Retinal pigment epithelial cell (primary cell): Measurements from ENCODE around the gene INPP5E.
"Not testable (repeated sequence)": the region's sequence is repeated elsewhere in the genome, so short reads cannot be mapped to it uniquely, and the experiment has no call there.

Experiments used
- DNase-seq: peaks from one replicate; pipeline ENCODE4 v3.0.0-alpha.2; 2010; ENCODE audit warnings: low read depth
- H3K4me3 ChIP-seq: 2 replicates; pipeline ENCODE4 v1.5.1; 2011; ENCODE audit warnings: mild to moderate bottlenecking, low read length, control low read depth, moderate library complexity
- TF ChIP-seq, protein P1 (sequence below): conservative IDR thresholded peaks from 2 replicates; pipeline ENCODE4 v1.5.1; 2011; ENCODE audit warnings: low read depth, low read length, control low read depth, inconsistent platforms

INPP5E gene

DNA sequence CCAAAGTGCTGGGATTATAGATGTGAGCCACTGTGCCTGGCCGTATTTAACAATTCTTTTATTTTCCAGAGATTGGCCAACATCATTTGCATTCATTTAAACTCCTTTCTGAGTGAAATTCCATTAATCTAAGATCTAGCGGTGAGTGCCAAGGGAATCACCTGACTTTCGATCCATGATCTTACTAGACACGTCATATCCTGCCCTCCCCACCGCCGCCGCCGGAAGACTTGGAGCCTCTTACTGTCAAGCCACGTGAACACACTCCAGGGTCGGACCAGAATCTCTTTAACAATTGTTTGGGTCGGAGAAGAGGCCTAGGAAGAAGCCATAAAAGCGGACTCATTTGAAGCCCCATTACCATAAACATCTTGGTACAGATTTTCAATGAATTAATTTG lies 12.9 kb downstream of the INPP5E start:
- TF ChIP-seq, protein P1, sequence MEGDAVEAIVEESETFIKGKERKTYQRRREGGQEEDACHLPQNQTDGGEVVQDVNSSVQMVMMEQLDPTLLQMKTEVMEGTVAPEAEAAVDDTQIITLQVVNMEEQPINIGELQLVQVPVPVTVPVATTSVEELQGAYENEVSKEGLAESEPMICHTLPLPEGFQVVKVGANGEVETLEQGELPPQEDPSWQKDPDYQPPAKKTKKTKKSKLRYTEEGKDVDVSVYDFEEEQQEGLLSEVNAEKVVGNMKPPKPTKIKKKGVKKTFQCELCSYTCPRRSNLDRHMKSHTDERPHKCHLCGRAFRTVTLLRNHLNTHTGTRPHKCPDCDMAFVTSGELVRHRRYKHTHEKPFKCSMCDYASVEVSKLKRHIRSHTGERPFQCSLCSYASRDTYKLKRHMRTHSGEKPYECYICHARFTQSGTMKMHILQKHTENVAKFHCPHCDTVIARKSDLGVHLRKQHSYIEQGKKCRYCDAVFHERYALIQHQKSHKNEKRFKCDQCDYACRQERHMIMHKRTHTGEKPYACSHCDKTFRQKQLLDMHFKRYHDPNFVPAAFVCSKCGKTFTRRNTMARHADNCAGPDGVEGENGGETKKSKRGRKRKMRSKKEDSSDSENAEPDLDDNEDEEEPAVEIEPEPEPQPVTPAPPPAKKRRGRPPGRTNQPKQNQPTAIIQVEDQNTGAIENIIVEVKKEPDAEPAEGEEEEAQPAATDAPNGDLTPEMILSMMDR = no peak
- DNase-seq = no peak
- no peak overlapping the region for H3K4me3 ChIP-seq

DNA sequence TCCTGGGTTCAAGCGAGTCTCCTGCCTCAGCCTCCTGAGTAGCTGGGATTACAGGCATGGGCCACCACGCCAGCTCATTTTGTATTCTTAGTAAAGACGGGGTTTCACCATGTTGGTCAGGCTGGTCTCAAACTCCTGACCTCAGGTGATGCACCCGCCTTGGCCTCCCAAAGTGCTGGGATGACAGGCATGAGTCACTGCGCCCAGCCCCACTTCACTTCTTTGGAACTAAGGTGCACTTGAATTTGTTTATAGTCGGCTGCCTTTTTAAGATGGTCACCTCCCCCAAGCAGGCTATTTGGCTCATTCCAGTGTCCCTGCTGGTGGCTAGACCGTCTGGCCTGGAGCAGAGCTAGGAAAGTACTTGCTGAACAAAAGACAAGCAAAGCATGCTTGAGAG lies 14.3 kb downstream of the INPP5E start:
- not testable (repeated sequence) for DNase-seq, H3K4me3 ChIP-seq

DNA sequence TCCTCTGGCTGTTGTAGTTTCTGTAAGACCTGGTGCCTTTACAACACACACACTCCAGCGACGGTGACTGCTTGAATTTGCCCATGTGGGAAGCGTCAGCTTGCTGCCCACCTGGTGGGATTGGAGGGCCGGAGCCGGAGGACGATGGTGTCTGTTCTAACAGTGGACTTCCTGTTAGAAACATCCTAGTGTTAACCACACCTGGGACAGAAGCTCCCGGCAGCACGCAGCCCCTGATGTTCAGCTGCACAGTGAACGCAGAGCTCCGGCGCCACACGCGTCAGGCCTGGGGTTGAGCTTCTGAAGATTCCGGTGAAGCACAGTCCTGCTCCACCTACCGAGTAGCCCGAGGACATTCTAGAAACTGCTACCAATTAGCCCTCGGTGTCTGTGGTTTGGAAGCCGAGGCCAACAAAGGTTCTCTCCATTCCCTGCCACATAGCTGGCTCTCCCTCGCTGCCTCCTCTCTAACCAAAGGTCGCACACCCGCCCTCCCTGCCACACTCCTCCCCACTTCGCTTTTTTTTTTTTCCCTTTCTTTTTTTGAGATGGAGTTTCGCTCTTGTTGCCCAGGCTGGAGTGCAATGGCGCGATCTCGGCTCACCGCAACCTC lies 14.8 kb downstream of the INPP5E start:
- H3K4me3 ChIP-seq = no peak overlapping the region
- DNase-seq = no peak
- TF ChIP-seq, protein P1 = no peak

DNA sequence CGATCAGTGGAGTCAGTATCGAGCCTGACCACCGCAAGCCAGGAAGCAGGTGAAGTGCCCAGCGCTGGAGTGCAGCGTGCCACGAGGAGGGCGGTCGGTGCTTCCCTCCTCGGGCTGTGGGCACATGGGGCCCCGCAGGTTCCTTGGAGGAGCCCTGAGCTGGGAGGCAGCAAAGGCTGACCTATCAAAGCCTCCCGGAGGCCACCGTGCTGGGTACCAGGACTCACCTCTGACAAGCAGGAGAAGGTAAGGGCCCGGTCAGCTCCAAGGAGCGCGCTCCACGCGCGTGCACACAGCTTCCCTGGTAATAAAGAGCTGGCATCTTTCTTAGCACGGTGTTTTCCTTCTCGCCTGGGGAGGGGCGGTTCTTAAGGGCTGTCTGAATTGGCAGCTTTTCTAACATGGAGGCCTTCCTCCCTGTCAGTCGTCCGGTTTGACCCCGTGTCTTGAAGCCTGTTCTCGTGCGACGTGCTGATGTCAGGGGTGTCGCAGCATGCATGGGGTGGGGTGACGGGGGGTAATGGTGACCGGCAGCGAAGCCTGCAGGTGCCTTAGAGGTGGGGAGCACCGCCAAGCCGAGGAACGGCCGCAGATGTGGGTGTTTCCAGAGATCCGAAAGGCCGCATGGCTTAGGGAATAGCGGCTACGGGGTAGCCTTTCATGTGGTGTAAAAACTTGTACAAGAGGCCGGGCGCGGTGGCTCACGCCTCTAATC lies 16.1 kb downstream of the INPP5E start:
- no peak for DNase-seq
- no peak overlapping the region for H3K4me3 ChIP-seq
- TF ChIP-seq, protein P1 = no peak

DNA sequence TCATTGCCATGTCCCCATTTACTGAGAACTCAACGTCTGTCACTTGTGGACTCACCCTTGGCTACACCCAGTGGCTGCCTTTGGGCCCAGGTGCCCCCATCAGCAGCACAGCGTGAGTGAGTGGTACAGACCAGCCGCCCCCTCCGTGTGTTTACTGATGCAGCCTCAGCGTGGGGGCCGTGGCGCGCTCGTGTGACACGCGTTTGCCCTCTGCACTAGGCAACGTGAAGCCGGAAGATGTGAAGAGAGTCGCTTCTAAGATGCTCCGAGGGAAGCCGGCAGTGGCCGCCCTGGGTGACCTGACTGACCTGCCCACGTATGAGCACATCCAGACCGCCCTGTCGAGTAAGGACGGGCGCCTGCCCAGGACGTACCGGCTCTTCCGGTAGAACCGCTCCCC lies 16.8 kb downstream of the INPP5E start:
- no peak overlapping the region for H3K4me3 ChIP-seq
- no peak for DNase-seq
- TF ChIP-seq, protein P1 = no peak

DNA sequence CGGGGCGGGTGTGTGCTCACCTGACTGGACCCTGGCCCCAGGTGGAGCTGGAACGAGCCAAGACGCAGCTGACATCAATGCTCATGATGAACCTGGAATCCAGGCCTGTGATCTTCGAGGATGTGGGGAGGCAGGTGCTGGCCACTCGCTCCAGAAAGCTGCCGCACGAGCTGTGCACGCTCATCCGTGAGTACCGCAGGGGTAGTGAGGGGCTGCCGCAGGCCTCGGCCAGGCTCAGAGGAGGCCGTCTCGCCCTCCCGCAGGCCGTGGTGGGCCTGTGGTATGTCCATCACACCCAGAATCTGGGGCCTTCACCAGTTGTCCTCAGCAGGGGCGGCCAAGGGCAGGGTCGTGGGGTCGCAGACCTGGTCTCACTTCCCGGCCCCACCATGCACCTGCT lies 17.9 kb downstream of the INPP5E start:
- no peak for DNase-seq
- TF ChIP-seq, protein P1 = no peak
- H3K4me3 ChIP-seq = no peak overlapping the region

DNA sequence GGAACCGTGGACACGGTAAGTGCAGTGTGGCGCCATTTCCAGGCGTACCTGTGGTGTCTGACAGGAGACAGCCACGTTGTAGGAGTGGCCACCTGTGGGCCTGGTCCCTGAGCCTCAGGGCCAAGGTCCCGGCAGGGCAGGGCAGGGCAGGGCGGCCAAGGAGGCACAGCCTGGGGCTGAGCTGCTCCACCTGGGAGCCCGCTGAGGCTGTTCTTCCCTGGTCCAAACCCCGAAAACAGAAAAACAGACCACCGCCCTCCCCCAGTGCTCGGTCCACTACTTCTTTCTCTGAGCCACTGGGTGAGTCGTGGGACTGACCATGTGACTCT lies 20.6 kb downstream of the INPP5E start:
- TF ChIP-seq, protein P1 = no peak
- no peak for DNase-seq
- no peak overlapping the region for H3K4me3 ChIP-seq
